SK-N-SH (cell line): ENCODE measurements around the gene KMT5C. TPM values are rescaled to one million over a fixed set of nuclear protein-coding genes. Genes with fewer than 3 reads are reported as not detected.

Source experiments
- CTCF ChIA-PET: fragments of 300-600, 350-600 bp; formaldehyde crosslinking; extraction: SDS; loops from one replicate; lab custom pipeline; 2021; lab: Yijun Ruan, JAX
- POLR2A ChIA-PET: fragments of 350-600 bp; sonication (Branson Sonifier 250); formaldehyde crosslinking; extraction: SDS; loops from one replicate; lab custom pipeline; 2020; ENCODE audit warnings: antibody characterized with exemption, inconsistent platforms; lab: Yijun Ruan, JAX
- DNase-seq: peaks from one replicate; pipeline ENCODE4 v3.0.0; 2012
- H2AFZ ChIP-seq: fragments of 200-600 bp; sonication (generic); 2 replicates; pipeline ENCODE4 v1.8.1; 2016; ENCODE audit warnings: antibody characterized with exemption, mild to moderate bottlenecking, low read depth
- H3F3A ChIP-seq: fragments of 200-600 bp; sonication (generic); replicated peaks from 2 replicates; pipeline ENCODE3; 2016; ENCODE audit warnings: antibody characterized with exemption, mild to moderate bottlenecking; ENCODE audit not compliant: insufficient read depth
- H3K27ac ChIP-seq, 2 experiments: fragments of 200-500 bp in 1 of 2; fragments of 200-600 bp in 1 of 2; sonication (Bioruptor generic) in 1 of 2; sonication (generic), shearing (Covaris generic) in 1 of 2; 2 replicates each; pipeline versions ENCODE4 v1.5.1 to v1.6.1; 2014 to 2016; ENCODE audit warnings: low read depth in 2 of 2, inconsistent platforms in 1 of 2, low read length in 1 of 2, mild to moderate bottlenecking in 1 of 2, mixed read lengths in 1 of 2
- H3K27me3 ChIP-seq: fragments of 200-600 bp; sonication (generic), shearing (Covaris generic); 2 replicates; pipeline ENCODE4 v1.6.1; 2016; ENCODE audit warnings: mixed run types; ENCODE audit not compliant: insufficient read depth
- H3K36me3 ChIP-seq, 2 experiments: fragments of 200-500 bp in 1 of 2; fragments of 200-600 bp in 1 of 2; sonication (Bioruptor generic) in 1 of 2; sonication (generic) in 1 of 2; replicated peaks in 1 of 2; 2 replicates each; pipeline versions ENCODE3 to v1.5.1; 2014 to 2016; ENCODE audit warnings: low read length in 1 of 2, mild to moderate bottlenecking in 1 of 2; ENCODE audit not compliant: insufficient read depth in 2 of 2, control insufficient read depth in 1 of 2
- H3K4me1 ChIP-seq, 2 experiments: fragments of 200-500 bp in 1 of 2; fragments of 200-600 bp in 1 of 2; sonication (Bioruptor generic) in 1 of 2; sonication (generic), shearing (Covaris generic) in 1 of 2; 2 replicates each; pipeline versions ENCODE4 v1.5.1 to v1.6.1; 2014 to 2016; ENCODE audit warnings: low read depth in 1 of 2, low read length in 1 of 2, mixed run types in 1 of 2; ENCODE audit not compliant: insufficient read depth in 2 of 2, control insufficient read depth in 1 of 2
- H3K4me2 ChIP-seq: fragments of 200-600 bp; sonication (generic), shearing (Covaris generic); 2 replicates; pipeline ENCODE4 v1.6.1; 2017; ENCODE audit warnings: mixed run types
- H3K4me3 ChIP-seq, 2 experiments: fragments of 200-500 bp in 1 of 2; fragments of 200-600 bp in 1 of 2; sonication (Bioruptor generic) in 1 of 2; sonication (generic), shearing (Covaris generic) in 1 of 2; 2 replicates each; pipeline versions ENCODE4 v1.5.1 to v1.8.1; 2014 to 2016; ENCODE audit warnings: low read depth in 2 of 2, inconsistent platforms in 1 of 2, low read length in 1 of 2, mild to moderate bottlenecking in 1 of 2, mixed read lengths in 1 of 2, moderate library complexity in 1 of 2
- H3K79me2 ChIP-seq: fragments of 200-600 bp; sonication (generic); 2 replicates; pipeline ENCODE4 v1.8.1; 2017; ENCODE audit warnings: mild to moderate bottlenecking; ENCODE audit not compliant: insufficient read depth
- H3K9ac ChIP-seq: fragments of 200-600 bp; sonication (generic); 2 replicates; pipeline ENCODE4 v1.6.1; 2017; ENCODE audit warnings: mixed run types
- H3K9me2 ChIP-seq: fragments of 200-600 bp; sonication (generic); 2 replicates; pipeline ENCODE4 v1.6.1; 2017; ENCODE audit warnings: mixed run types
- H3K9me3 ChIP-seq: fragments of 200-600 bp; sonication (generic); 2 replicates; pipeline ENCODE4 v1.6.1; 2017; ENCODE audit warnings: mixed run types, mild to moderate bottlenecking, moderate library complexity
- H4K20me1 ChIP-seq: fragments of 200-600 bp; sonication (generic); 2 replicates; pipeline ENCODE4 v1.6.1; 2017; ENCODE audit warnings: mild to moderate bottlenecking, mixed run types; ENCODE audit not compliant: insufficient read depth
- CHD2 ChIP-seq: fragments of 150-350 bp; IDR thresholded peaks from 2 replicates; pipeline ENCODE4 v1.6.1; 2018; ENCODE audit warnings: low read length; ENCODE audit not compliant: partially characterized antibody
- EP300 ChIP-seq, 2 experiments: IDR thresholded peaks; 2 replicates each; pipeline versions ENCODE4 v1.4.0 to v1.6.1; 2012; ENCODE audit warnings: borderline replicate concordance in 1 of 2, low read depth in 1 of 2, low read length in 1 of 2
- EZH2phosphoT487 ChIP-seq: fragments of 200-600 bp; sonication (generic); IDR thresholded peaks from 2 replicates; pipeline ENCODE4 v1.6.1; 2017; ENCODE audit warnings: low read depth, mixed run types, mild to moderate bottlenecking, antibody characterized with exemption, moderate library complexity, borderline replicate concordance
- NRF1 ChIP-seq: IDR thresholded peaks from 2 replicates; pipeline ENCODE4 v1.6.1; 2012; ENCODE audit warnings: low read depth, mild to moderate bottlenecking, low read length
- POLR2AphosphoS5 ChIP-seq: IDR thresholded peaks from 2 replicates; pipeline ENCODE4 v1.6.1; 2012; ENCODE audit warnings: low read depth, low read length
- ZBTB33 ChIP-seq: IDR thresholded peaks from 2 replicates; pipeline ENCODE4 v1.4.0; 2012; ENCODE audit warnings: low read depth, borderline replicate concordance
- WGBS: methylation state at CpG from one replicate; pipeline ENCODE4 v1.1.6; 2017; ENCODE audit warnings: low lambda C conversion rate; 5-methylcytosine and 5-hydroxymethylcytosine counted together
- polyA plus RNA-seq, 3 experiments: library from polyadenylated mRNA; depleted of rRNA; stranded (reverse); fragments of >200 nt; gene quantifications; 2 replicates each; pipeline ENCODE4 v1.2.3, GENCODE V29; 2012
- TF ChIP-seq, protein P1 (sequence below): fragments of 200-600 bp; sonication (generic); IDR thresholded peaks from 2 replicates; pipeline ENCODE4 v1.6.1; 2017; ENCODE audit warnings: antibody characterized with exemption, mild to moderate bottlenecking, moderate library complexity

The KMT5C gene
- polyA plus RNA-seq, 1 of the 3 experiments (the other 2 are of a cell fraction), result 14.0 TPM

DNA sequence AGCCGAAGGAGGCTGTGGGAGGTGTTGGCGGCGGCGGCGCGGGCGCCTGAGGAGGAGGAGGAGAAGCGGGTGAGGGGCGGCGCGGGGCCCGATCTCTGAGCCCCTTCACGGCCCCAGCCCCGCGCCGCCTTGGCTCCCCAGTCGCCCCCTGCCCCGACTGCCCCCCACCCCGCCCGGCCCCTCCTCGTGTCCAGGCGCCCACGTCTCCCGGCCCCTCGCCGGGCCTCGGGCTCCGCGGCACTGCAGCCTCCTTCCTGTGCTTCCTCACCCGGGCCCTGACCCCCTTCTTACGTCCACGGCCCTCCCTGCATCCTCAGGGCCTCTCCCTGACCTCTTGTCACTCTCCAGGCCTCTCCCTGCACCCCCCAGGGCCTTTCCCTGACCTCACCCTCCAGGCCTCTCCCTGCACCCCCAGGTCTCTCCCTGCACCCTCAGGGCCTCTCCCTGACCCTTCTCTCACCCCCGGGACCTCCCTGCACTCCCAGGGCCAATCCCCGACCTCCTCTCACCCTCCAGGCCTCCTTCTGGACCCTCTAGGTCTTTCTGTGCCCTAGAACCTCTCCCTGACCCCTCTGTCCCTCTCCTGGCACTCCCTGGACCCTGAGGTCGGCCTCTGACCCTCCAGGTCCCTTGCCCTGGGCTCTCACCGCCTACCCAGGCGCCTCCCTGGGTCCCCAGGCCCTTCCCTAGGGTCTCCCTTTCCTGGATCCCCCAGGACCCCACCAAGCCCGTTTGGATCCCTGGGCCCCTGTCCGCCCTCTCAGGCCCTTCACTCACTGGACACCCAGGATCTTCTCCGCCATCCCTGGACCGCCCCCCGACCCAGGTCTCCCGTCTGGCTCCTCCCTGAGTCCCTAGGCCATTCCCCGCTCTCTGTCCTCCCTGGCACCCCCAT lies 460 bp downstream of the KMT5C start:
- ChIA-PET CTCF (interaction anchor here (0.6 to 2.4 kb wide), 7 partner anchors 12 to 60 kb away, joined by 3 to 11 read pairs (median 4); partner anchors contain the start of genes HSPBP1 and TMEM238), POLR2A (interaction anchor here (0.6 to 2.0 kb wide), 12 partner anchors 10 to 314 kb away, joined by 3 to 21 read pairs (median 3); partner anchors contain the start of genes PPP6R1, TMEM238 and UBE2S)

GRCh38 chr19:55340784-55341147 lies 1.1 kb downstream of the KMT5C start:
- H3K4me1 ChIP-seq, result peaks cover 0 to 44% of the 10 kb centered on the region in 2 experiments; a peak in 2 of 4 replicates
- peak overlapping the region; percentile 73 to 75 for H3K4me3 ChIP-seq
- H3K27me3 ChIP-seq, result no peaks in the 10 kb centered on the region
- 3% methylated on average over 23 of the region's 24 CpGs for WGBS
- H3K36me3 ChIP-seq, result peaks cover 0 to 4% of the 10 kb centered on the region in 2 experiments
- H3F3A ChIP-seq, result no peaks in the 10 kb centered on the region
- no peak for TF ChIP-seq EZH2phosphoT487
- TF ChIP-seq, protein P1, sequence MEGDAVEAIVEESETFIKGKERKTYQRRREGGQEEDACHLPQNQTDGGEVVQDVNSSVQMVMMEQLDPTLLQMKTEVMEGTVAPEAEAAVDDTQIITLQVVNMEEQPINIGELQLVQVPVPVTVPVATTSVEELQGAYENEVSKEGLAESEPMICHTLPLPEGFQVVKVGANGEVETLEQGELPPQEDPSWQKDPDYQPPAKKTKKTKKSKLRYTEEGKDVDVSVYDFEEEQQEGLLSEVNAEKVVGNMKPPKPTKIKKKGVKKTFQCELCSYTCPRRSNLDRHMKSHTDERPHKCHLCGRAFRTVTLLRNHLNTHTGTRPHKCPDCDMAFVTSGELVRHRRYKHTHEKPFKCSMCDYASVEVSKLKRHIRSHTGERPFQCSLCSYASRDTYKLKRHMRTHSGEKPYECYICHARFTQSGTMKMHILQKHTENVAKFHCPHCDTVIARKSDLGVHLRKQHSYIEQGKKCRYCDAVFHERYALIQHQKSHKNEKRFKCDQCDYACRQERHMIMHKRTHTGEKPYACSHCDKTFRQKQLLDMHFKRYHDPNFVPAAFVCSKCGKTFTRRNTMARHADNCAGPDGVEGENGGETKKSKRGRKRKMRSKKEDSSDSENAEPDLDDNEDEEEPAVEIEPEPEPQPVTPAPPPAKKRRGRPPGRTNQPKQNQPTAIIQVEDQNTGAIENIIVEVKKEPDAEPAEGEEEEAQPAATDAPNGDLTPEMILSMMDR, result peak; percentile 48
- TF ChIP-seq CHD2, result peak; percentile 17
- peak overlapping the region; percentile 85 for H3K9ac ChIP-seq
- H3K79me2 ChIP-seq, result peaks cover 9% of the 10 kb centered on the region; the same call in 1 of the 2 replicates
- no peaks in the 10 kb centered on the region for H3K9me3 ChIP-seq
- POLR2A ChIA-PET, result interaction anchor here (0.6 kb wide), 1 partner anchor 10 kb away, joined by 3 read pairs; no protein-coding TSS in a partner anchor
- H4K20me1 ChIP-seq, result no peaks in the 10 kb centered on the region
- peak overlapping the region; percentile 56 to 87; a peak in 2 of 4 replicates for H3K27ac ChIP-seq
- CTCF ChIA-PET, result interaction anchor here (0.6 to 1.1 kb wide), 3 partner anchors 12 to 43 kb away, joined by 3 to 8 read pairs (median 3); partner anchors contain the start of gene TMEM238
- H3K4me2 ChIP-seq, result peak overlapping the region; percentile 100
- no peak overlapping the region for H2AFZ ChIP-seq
- no peaks in the 10 kb centered on the region for H3K9me2 ChIP-seq
- DNase-seq, result peak; percentile 72

More for the DNA sequence above, 460 bp downstream of the KMT5C start:
- peak overlapping the region; percentile 73 to 75 for H3K4me3 ChIP-seq
- H3K27ac ChIP-seq, result peak overlapping the region; percentile 56 to 87; a peak in 3 of 4 replicates
- H2AFZ ChIP-seq, result no peak overlapping the region
- H3K4me2 ChIP-seq, result peak overlapping the region; percentile 100
- DNase-seq, result peak; percentile 63
- peaks cover 0 to 4% of the 10 kb centered on the region in 2 experiments for H3K36me3 ChIP-seq
- H3K9ac ChIP-seq, result peak overlapping the region; percentile 85
- TF ChIP-seq NRF1 (no peak), POLR2AphosphoS5 (peak; percentile 67), ZBTB33 (no peak), EP300 (IDR thresholded peaks at IDR 0.05; ENCODE audit: borderline replicate concordance in 1 of 2, low read depth in 1 of 2, low read length in 1 of 2) (no peak)
- no peaks in the 10 kb centered on the region for H3F3A ChIP-seq
- no peaks in the 10 kb centered on the region for H3K9me3 ChIP-seq
- no peaks in the 10 kb centered on the region for H3K9me2 ChIP-seq
- peaks cover 0 to 37% of the 10 kb centered on the region in 2 experiments; a peak in 2 of 4 replicates for H3K4me1 ChIP-seq
- H3K79me2 ChIP-seq, result peaks cover 9% of the 10 kb centered on the region; the same call in 1 of the 2 replicates
- H4K20me1 ChIP-seq, result no peaks in the 10 kb centered on the region
- 6% methylated on average over 24 of the region's 44 CpGs for WGBS
- H3K27me3 ChIP-seq, result no peaks in the 10 kb centered on the region
